ENCODE measurements around the gene PLA2G2C.

The PLA2G2C gene

GRCh38 chr1:20151906-20152598 is 34.3 kb downstream of the PLA2G2C start:
- no peaks in the 10 kb centered on the region for H3K27me3 ChIP-seq (ENCODE audit: insufficient read depth, low read length, poor library complexity)
- DNase-seq = peak; percentile 74
- H2AFZ ChIP-seq (ENCODE audit: low read depth, low read length) = peak overlapping the region; percentile 44
- TF ChIP-seq EZH2 (IDR thresholded peaks at IDR 0.05; ENCODE audit: borderline replicate concordance, low read depth, low read length, severe bottlenecking) (no peak), CTCF (IDR thresholded peaks at IDR 0.05; ENCODE audit: borderline replicate concordance, extremely low read depth, low read length, poor library complexity, severe bottlenecking) (peak; percentile 94)
- no peaks in the 10 kb centered on the region for H3K79me2 ChIP-seq (ENCODE audit: insufficient read depth, low read length)
- H4K20me1 ChIP-seq (ENCODE audit: insufficient read depth, low read length) = no peaks in the 10 kb centered on the region
- H3K27ac ChIP-seq (ENCODE audit: low read length) = no peak overlapping the region
- peaks cover 9% of the 10 kb centered on the region for H3K4me1 ChIP-seq (ENCODE audit: insufficient read depth, low read length)
- peak overlapping the region; percentile 51 for H3K4me2 ChIP-seq (ENCODE audit: insufficient read depth, low read length)
- H3K4me3 ChIP-seq (ENCODE audit: low read depth in 1 of 2, low read length in 2 of 2) = peak overlapping the region in 1 of 2 experiments; percentile 6; a peak in 1 of 4 replicates
- ATAC-seq (ENCODE audit: insufficient read depth, low read depth) = peak; percentile 94
- H3K36me3 ChIP-seq (ENCODE audit: insufficient read depth, low read length) = no peaks in the 10 kb centered on the region
- H3K9ac ChIP-seq (ENCODE audit: low read depth, low read length) = peak overlapping the region; percentile 19; the same call in 1 of the 2 replicates
- no peaks in the 10 kb centered on the region for H3K9me3 ChIP-seq (ENCODE audit: insufficient read depth, low read length, severe bottlenecking)

DNA sequence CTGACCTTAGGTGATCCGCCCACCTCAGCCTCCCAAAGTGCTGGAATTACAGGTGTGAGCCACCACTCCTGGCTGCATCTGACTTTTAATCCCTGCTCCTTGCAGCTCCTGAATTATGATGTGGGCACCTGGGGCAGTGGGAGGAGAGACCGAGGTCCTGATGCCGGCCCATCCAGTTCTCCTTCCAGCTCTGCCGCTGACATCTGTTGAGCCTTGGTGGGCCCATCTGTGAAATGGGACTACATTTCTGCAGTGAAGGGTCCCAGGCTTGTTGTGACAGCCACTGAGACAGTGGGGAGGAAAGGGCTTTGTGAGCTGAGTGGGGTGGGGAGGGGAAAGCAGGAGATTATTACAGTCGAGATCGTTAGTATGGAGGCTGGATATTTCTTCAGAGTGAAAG is 35.3 kb downstream of the PLA2G2C start:
- H3K27ac ChIP-seq (ENCODE audit: low read length) = no peak overlapping the region
- no peaks in the 10 kb centered on the region for H3K79me2 ChIP-seq (ENCODE audit: insufficient read depth, low read length)
- no peak overlapping the region for H3K9ac ChIP-seq (ENCODE audit: low read depth, low read length)
- DNase-seq (no peak), ATAC-seq (ENCODE audit: insufficient read depth, low read depth) (no peak)
- no peaks in the 10 kb centered on the region for H3K9me3 ChIP-seq (ENCODE audit: insufficient read depth, low read length, severe bottlenecking)
- H3K4me2 ChIP-seq (ENCODE audit: insufficient read depth, low read length) = no peak overlapping the region
- no peak overlapping the region for H2AFZ ChIP-seq (ENCODE audit: low read depth, low read length)
- no peak for TF ChIP-seq EZH2 (IDR thresholded peaks at IDR 0.05; ENCODE audit: borderline replicate concordance, low read depth, low read length, severe bottlenecking)
- H3K36me3 ChIP-seq (ENCODE audit: insufficient read depth, low read length) = no peaks in the 10 kb centered on the region
- no peaks in the 10 kb centered on the region for H3K27me3 ChIP-seq (ENCODE audit: insufficient read depth, low read length, poor library complexity)
- peaks cover 9% of the 10 kb centered on the region for H3K4me1 ChIP-seq (ENCODE audit: insufficient read depth, low read length)
- H4K20me1 ChIP-seq (ENCODE audit: insufficient read depth, low read length) = no peaks in the 10 kb centered on the region
- H3K4me3 ChIP-seq (ENCODE audit: low read depth in 1 of 2, low read length in 2 of 2) = no peak overlapping the region

DNA sequence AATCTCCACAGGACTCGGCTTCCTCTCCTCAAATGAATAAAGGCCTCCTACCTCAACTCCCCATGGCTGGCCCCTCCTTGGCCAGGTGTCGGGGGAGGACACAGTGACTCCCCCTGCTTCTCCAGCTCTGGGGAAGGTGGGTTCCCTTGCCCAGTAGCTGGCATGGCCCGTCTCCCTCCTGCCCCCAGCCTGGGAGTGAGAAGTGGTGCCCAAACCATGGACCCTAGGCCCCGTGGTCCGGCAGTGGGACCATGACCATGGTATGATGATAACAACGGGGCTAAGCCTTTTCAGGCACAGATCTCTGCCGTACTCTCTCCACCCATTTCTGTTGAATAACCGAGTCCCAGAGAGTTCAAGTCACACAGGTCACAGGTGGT is 36.0 kb downstream of the PLA2G2C start:
- TF ChIP-seq CTCF (IDR thresholded peaks at IDR 0.05; ENCODE audit: borderline replicate concordance, extremely low read depth, low read length, poor library complexity, severe bottlenecking) = no peak
- Histone ChIP-seq H4K20me1 (ENCODE audit: insufficient read depth, low read length) (no peaks in the 10 kb centered on the region), H3K36me3 (ENCODE audit: insufficient read depth, low read length) (no peaks in the 10 kb centered on the region), H3K79me2 (ENCODE audit: insufficient read depth, low read length) (no peaks in the 10 kb centered on the region), H3K9ac (ENCODE audit: low read depth, low read length) (no peak overlapping the region), H3K27me3 (ENCODE audit: insufficient read depth, low read length, poor library complexity) (no peaks in the 10 kb centered on the region), H3K9me3 (ENCODE audit: insufficient read depth, low read length, severe bottlenecking) (no peaks in the 10 kb centered on the region), H3K27ac (ENCODE audit: low read length) (no peak overlapping the region), H2AFZ (ENCODE audit: low read depth, low read length) (no peak overlapping the region), H3K4me3 (ENCODE audit: low read depth in 1 of 2, low read length in 2 of 2) (no peak overlapping the region), H3K4me1 (ENCODE audit: insufficient read depth, low read length) (peaks cover 9% of the 10 kb centered on the region), H3K4me2 (ENCODE audit: insufficient read depth, low read length) (no peak overlapping the region)
- no peak for ATAC-seq (ENCODE audit: insufficient read depth, low read depth)
- DNase-seq = no peak

DNA sequence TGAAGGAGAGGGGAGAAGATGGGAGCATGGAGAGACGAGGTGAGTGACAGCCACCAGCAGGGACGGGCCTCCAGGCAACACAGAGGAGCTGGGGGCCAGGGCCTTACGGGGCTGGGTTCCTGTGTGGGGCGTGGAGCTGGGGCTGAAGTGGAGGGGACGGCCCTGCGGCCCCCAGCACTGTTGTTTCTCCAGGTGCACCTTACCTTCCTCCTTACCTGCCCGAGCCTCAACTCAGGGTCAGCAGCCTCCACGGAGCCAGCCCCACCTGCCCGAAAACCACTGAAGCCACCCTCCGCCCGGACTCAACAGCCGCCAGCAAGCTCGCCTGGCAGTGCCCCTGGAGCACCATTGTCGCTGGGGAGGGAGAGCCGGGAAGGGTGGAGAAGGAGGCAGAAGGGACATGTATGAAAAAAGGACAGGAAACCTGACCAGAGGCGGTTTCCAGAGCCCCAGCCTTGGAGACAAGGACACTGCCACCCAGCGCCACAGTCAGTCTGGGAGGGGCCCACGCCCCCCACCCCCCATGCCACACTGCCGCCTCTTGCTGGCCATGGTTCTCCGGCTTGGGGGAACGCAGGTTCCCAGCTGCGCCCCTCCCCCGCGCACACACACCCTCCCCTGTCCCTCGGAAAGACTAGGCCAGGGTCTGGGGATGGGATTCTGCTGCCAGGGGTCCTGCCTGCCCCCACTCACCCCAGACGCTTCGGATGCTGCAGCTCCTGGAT is 36.6 kb downstream of the PLA2G2C start:
- Histone ChIP-seq H4K20me1 (ENCODE audit: insufficient read depth, low read length) (no peaks in the 10 kb centered on the region), H3K4me1 (ENCODE audit: insufficient read depth, low read length) (peaks cover 9% of the 10 kb centered on the region), H3K4me2 (ENCODE audit: insufficient read depth, low read length) (no peak overlapping the region), H3K9me3 (ENCODE audit: insufficient read depth, low read length, severe bottlenecking) (no peaks in the 10 kb centered on the region), H3K9ac (ENCODE audit: low read depth, low read length) (no peak overlapping the region), H3K4me3 (ENCODE audit: low read depth in 1 of 2, low read length in 2 of 2) (no peak overlapping the region), H3K79me2 (ENCODE audit: insufficient read depth, low read length) (no peaks in the 10 kb centered on the region), H3K27me3 (ENCODE audit: insufficient read depth, low read length, poor library complexity) (no peaks in the 10 kb centered on the region), H3K27ac (ENCODE audit: low read length) (no peak overlapping the region), H2AFZ (ENCODE audit: low read depth, low read length) (no peak overlapping the region), H3K36me3 (ENCODE audit: insufficient read depth, low read length) (no peaks in the 10 kb centered on the region)
- DNase-seq (no peak), ATAC-seq (ENCODE audit: insufficient read depth, low read depth) (no peak)
- TF ChIP-seq CTCF (IDR thresholded peaks at IDR 0.05; ENCODE audit: borderline replicate concordance, extremely low read depth, low read length, poor library complexity, severe bottlenecking) = no peak
- no peak for TF ChIP-seq EZH2 (IDR thresholded peaks at IDR 0.05; ENCODE audit: borderline replicate concordance, low read depth, low read length, severe bottlenecking)
